SU-DHL-6 (cell line): ENCODE data around the gene HDAC11.
"Not testable (repeated sequence)": the region's sequence is repeated elsewhere in the genome, so short reads cannot be mapped to it uniquely, and the experiment has no call there.

Source experiments
- H2AFZ ChIP-seq: fragments of 200-600 bp; sonication (generic); 2 replicates; pipeline ENCODE4 v1.6.1; 2014; ENCODE audit warnings: low read depth, mild to moderate bottlenecking, moderate library complexity, mixed read lengths, antibody characterized with exemption, low read length; ENCODE audit not compliant: severe bottlenecking
- H3F3A ChIP-seq: fragments of 200-600 bp; shearing (Covaris generic); 2 replicates; pipeline ENCODE4 v1.6.0; 2016; ENCODE audit warnings: antibody characterized with exemption, mild to moderate bottlenecking; ENCODE audit not compliant: insufficient read depth
- H3K27ac ChIP-seq: fragments of 200-600 bp; sonication (generic); 2 replicates; pipeline ENCODE4 v1.5.1; 2016; ENCODE audit warnings: low read depth, mild to moderate bottlenecking, low read length, moderate library complexity, mixed read lengths
- H3K27me3 ChIP-seq: fragments of 200-600 bp; sonication (generic), shearing (Covaris generic); 2 replicates; pipeline ENCODE4 v1.6.0; 2014; ENCODE audit warnings: mild to moderate bottlenecking, low read length
- H3K36me3 ChIP-seq: fragments of 200-600 bp; sonication (generic); 2 replicates; pipeline ENCODE4 v1.6.1; 2014; ENCODE audit warnings: mild to moderate bottlenecking, low read length, mixed read lengths
- H3K4me2 ChIP-seq: fragments of 300-600, 200-600 bp; shearing (Covaris generic), sonication (generic); 2 replicates; pipeline ENCODE4 v1.6.0; 2014; ENCODE audit warnings: low read length, low read depth, mild to moderate bottlenecking; ENCODE audit not compliant: poor library complexity, severe bottlenecking
- H3K4me3 ChIP-seq: fragments of 200-600 bp; sonication (generic); 2 replicates; pipeline ENCODE4 v1.5.1; 2014; ENCODE audit warnings: antibody characterized with exemption, low read length, mild to moderate bottlenecking, mixed read lengths; ENCODE audit not compliant: insufficient read depth, poor library complexity, severe bottlenecking
- H3K79me2 ChIP-seq: fragments of 200-600 bp; sonication (generic); 2 replicates; pipeline ENCODE4 v1.6.1; 2014; ENCODE audit warnings: mild to moderate bottlenecking, low read length, moderate library complexity; ENCODE audit not compliant: insufficient read depth
- H3K9ac ChIP-seq: fragments of 200-600 bp; sonication (generic); 2 replicates; pipeline ENCODE4 v1.7.0; 2014; ENCODE audit warnings: mild to moderate bottlenecking, low read length
- H3K9me2 ChIP-seq: fragments of 200-600 bp; sonication (generic); replicated peaks from 2 replicates; pipeline ENCODE4 v1.6.1; 2014; ENCODE audit warnings: low read length; ENCODE audit not compliant: insufficient read depth
- H3K9me3 ChIP-seq: fragments of 200-600 bp; sonication (generic); 2 replicates; pipeline ENCODE4 v1.6.1; 2014; ENCODE audit warnings: low read length, mixed read lengths; ENCODE audit not compliant: insufficient read depth
- H4K20me1 ChIP-seq: fragments of 200-600 bp; sonication (generic); 2 replicates; pipeline ENCODE4 v1.6.1; 2014; ENCODE audit warnings: low read depth, mild to moderate bottlenecking, antibody characterized with exemption, low read length, moderate library complexity, mixed read lengths
- EZH2phosphoT487 ChIP-seq: fragments of 200-600 bp; sonication (generic), shearing (Covaris generic); conservative IDR thresholded peaks from 2 replicates; pipeline ENCODE4 v1.6.1; 2018; ENCODE audit warnings: mild to moderate bottlenecking, antibody characterized with exemption, low read length, moderate library complexity, mixed read lengths
- TF ChIP-seq, protein P1 (sequence below): fragments of 200-600 bp; sonication (generic); IDR thresholded peaks from one replicate; pipeline ENCODE4 v1.5.1; 2017; ENCODE audit warnings: antibody characterized with exemption, mild to moderate bottlenecking, low read length, moderate library complexity; ENCODE audit not compliant: insufficient read depth, poor library complexity, severe bottlenecking

HDAC11 gene

DNA sequence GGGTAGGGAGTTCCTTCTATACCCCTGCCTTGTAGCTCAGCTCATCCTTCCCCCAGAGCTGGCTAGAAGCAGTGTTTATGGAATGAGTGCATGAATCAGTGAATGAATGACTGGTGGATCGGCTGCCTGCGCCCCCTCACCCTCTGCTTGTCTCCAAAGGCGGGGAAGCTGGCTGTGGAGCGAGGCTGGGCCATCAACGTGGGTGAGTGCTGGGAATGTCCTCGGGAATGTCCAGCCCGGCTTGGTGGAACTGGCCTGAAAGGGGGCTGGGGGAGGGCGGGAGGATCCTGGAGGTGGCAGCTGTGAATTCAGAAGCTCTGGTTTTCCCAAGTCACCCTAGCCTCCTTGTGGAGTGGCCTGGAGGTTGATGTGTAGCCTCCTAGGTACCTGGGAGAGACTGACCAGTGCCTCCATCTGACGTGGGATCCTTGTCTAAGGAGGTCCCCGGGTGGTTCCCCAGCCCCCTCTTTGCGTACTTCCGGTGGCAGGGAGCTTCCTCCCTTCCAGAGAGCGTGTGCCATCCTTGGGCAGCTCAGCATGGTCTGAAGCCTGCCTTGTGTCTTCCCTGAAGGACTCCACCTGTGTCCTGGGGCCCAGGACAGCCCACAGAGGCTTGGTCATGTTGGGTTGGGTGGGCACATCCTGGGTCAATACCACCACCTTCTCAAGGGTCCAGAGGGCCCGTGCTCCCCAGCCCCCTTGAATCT, 18.4 kb downstream of the HDAC11 start:
- TF ChIP-seq, protein P1, sequence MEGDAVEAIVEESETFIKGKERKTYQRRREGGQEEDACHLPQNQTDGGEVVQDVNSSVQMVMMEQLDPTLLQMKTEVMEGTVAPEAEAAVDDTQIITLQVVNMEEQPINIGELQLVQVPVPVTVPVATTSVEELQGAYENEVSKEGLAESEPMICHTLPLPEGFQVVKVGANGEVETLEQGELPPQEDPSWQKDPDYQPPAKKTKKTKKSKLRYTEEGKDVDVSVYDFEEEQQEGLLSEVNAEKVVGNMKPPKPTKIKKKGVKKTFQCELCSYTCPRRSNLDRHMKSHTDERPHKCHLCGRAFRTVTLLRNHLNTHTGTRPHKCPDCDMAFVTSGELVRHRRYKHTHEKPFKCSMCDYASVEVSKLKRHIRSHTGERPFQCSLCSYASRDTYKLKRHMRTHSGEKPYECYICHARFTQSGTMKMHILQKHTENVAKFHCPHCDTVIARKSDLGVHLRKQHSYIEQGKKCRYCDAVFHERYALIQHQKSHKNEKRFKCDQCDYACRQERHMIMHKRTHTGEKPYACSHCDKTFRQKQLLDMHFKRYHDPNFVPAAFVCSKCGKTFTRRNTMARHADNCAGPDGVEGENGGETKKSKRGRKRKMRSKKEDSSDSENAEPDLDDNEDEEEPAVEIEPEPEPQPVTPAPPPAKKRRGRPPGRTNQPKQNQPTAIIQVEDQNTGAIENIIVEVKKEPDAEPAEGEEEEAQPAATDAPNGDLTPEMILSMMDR = no peak
- no peak for TF ChIP-seq EZH2phosphoT487
- Histone ChIP-seq H4K20me1 (no peaks in the 10 kb centered on the region), H3K4me3 (no peak overlapping the region), H3K9me3 (no peaks in the 10 kb centered on the region), H3K9me2 (no peaks in the 10 kb centered on the region), H3K9ac (no peak overlapping the region), H2AFZ (no peak overlapping the region), H3F3A (no peaks in the 10 kb centered on the region), H3K36me3 (no peaks in the 10 kb centered on the region), H3K79me2 (no peaks in the 10 kb centered on the region), H3K4me2 (no peak overlapping the region), H3K27ac (no peak overlapping the region), H3K27me3 (no peaks in the 10 kb centered on the region)

DNA sequence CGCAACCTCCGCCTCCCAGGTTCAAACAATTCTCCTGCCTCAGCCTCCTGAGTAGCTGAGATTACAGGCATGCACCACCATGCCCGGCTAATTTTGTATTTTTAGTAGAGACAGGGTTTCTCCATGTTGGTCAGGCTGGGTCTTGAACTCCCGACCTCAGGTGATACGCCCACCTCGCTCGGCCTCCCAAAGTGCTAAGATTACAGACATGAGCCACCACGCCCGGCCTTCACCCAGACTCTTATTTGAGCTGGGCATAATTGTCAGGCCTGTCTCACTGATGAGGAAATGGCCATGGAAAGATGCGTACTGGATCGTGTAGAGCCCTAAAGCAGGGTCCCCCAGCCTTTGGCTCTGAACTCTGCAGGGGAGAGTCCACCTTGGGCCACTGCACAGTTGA, 19.1 kb downstream of the HDAC11 start:
- not testable (repeated sequence) for H3F3A ChIP-seq, H3K4me3 ChIP-seq, H3K9ac ChIP-seq, H3K9me3 ChIP-seq, H3K27me3 ChIP-seq, H3K79me2 ChIP-seq, H2AFZ ChIP-seq, H3K4me2 ChIP-seq, H3K36me3 ChIP-seq, H4K20me1 ChIP-seq, H3K9me2 ChIP-seq, H3K27ac ChIP-seq

DNA sequence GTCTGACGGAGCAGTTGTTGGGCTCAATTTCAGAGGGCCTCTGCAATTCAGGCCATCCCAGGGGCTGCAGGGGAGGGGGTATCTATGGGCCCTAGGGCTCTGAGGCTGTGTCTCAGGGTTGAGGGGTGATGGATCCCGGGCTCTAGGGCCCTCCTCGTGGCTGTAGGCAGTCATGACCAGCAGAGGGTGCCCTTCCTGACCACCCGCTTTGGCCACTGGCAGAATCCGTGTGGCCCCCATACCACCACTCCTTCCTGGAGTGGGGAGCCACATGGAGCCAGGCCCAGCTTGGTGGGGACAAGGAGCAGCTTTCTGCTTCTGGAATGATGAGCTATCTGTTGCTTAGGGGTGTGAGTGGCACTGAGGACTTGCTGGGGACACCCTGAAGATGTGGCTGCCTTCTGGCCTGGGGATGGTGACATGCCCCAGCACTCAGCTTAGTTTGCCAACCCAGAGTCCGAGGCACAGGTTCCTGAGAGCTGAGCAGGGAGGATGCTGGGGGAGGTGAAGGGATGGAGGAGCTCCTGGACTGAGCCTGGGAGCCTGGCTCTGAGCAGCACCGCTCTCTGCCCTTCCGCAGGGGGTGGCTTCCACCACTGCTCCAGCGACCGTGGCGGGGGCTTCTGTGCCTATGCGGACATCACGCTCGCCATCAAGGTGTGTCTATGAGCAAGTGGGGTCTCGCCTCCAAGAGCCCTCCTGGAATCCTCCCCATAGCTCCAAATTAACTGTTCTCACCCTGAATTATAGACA, 20.2 kb downstream of the HDAC11 start:
- Histone ChIP-seq H3F3A (no peaks in the 10 kb centered on the region), H3K27ac (no peak overlapping the region), H3K36me3 (no peaks in the 10 kb centered on the region), H4K20me1 (no peaks in the 10 kb centered on the region), H3K9me3 (no peaks in the 10 kb centered on the region), H3K79me2 (no peaks in the 10 kb centered on the region), H3K27me3 (no peaks in the 10 kb centered on the region), H2AFZ (no peak overlapping the region), H3K4me3 (no peak overlapping the region), H3K9ac (no peak overlapping the region), H3K9me2 (no peaks in the 10 kb centered on the region), H3K4me2 (no peak overlapping the region)
- TF ChIP-seq EZH2phosphoT487 = no peak
- TF ChIP-seq, protein P1 = peak; percentile 36

DNA sequence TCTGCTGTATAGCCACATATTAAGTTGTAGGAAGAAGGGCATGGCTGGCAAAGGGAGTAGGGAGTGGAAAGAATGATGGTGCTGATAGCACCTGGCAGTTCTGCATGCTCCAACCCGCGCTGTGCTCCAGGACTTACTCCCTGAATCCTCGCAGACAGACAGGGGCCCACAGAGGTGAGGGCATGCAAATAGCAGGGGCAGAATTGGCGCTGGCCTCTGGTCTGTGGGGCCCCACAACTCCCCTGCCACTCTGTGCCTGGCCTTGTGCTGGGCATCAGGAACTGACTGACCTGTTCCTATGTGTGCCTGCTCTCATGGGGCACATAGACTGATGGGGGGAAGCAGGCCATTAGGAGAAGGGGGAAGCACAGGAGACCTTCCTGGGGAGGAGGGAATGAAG, 20.9 kb downstream of the HDAC11 start:
- TF ChIP-seq EZH2phosphoT487 = no peak
- TF ChIP-seq, protein P1 = no peak
- H3K36me3 ChIP-seq = no peaks in the 10 kb centered on the region

More for the DNA sequence above, 20.9 kb downstream of the HDAC11 start:
- H2AFZ ChIP-seq = no peak overlapping the region
- no peaks in the 10 kb centered on the region for H3K79me2 ChIP-seq
- H3K9me2 ChIP-seq = no peaks in the 10 kb centered on the region
- no peak overlapping the region for H3K4me2 ChIP-seq
- no peaks in the 10 kb centered on the region for H4K20me1 ChIP-seq
- H3K9me3 ChIP-seq = no peaks in the 10 kb centered on the region
- H3K27me3 ChIP-seq = no peaks in the 10 kb centered on the region
- H3K9ac ChIP-seq = no peak overlapping the region
- no peak overlapping the region for H3K27ac ChIP-seq
- no peaks in the 10 kb centered on the region for H3F3A ChIP-seq
- H3K4me3 ChIP-seq = no peak overlapping the region
